Activated naive CD8-positive, alpha-beta T cell treated with anti-CD3 and anti-CD28 coated beads, Interleukin-2, amount 10 ng/mL, durations not matched to agents 7 days and 5 days (primary cell): Measurements from ENCODE around the gene PLEKHA7. TPM values are rescaled to one million over a fixed set of nuclear protein-coding genes. Genes with fewer than 3 reads are reported as not detected.
"Not testable (repeated sequence)": the region's sequence is repeated elsewhere in the genome, so short reads cannot be mapped to it uniquely, and the experiment has no call there.

ENCODE experiments used
- ATAC-seq: fragments of 150-1000 bp; cut with Tn5 transposase; one replicate; pipeline ENCODE4 v1.10.0; 2021; ENCODE audit warnings: low read depth, moderate library complexity
- POLR2A ChIA-PET: fragments of 350-600 bp; sonication (Branson Sonifier 250); formaldehyde crosslinking; loops from one replicate; lab custom pipeline; 2021; ENCODE audit warnings: antibody characterized with exemption; lab: Charles Lee
- DNase-seq: peaks from one replicate; pipeline ENCODE4 v3.0.0; 2021
- H3K27ac Mint-ChIP-seq: one replicate; pipeline ENCODE4 v1.8.0; 2022; ENCODE audit warnings: mild to moderate bottlenecking, mixed read lengths
- H3K27me3 Mint-ChIP-seq: one replicate; pipeline ENCODE4 v1.8.0; 2022; ENCODE audit warnings: mild to moderate bottlenecking, moderate library complexity, mixed read lengths
- H3K36me3 Mint-ChIP-seq: one replicate; pipeline ENCODE4 v1.8.0; 2021; ENCODE audit warnings: mild to moderate bottlenecking, mixed read lengths
- H3K4me1 Mint-ChIP-seq: one replicate; pipeline ENCODE4 v1.8.0; 2021; ENCODE audit warnings: mixed read lengths
- H3K4me3 Mint-ChIP-seq: one replicate; pipeline ENCODE4 v1.8.0; 2022; ENCODE audit warnings: mild to moderate bottlenecking, moderate library complexity, mixed read lengths
- H3K9me3 Mint-ChIP-seq: one replicate; pipeline ENCODE4 v1.8.0; 2021; ENCODE audit warnings: mixed read lengths
- total RNA-seq, 2 experiments: library from RNA; stranded (reverse); gene quantifications; one replicate each; pipeline ENCODE4 v1.2.3, GENCODE V29; 2021

Gene PLEKHA7
- total RNA-seq, 2 experiments from 2014 or later, result 1.2 to 2.0 TPM

DNA sequence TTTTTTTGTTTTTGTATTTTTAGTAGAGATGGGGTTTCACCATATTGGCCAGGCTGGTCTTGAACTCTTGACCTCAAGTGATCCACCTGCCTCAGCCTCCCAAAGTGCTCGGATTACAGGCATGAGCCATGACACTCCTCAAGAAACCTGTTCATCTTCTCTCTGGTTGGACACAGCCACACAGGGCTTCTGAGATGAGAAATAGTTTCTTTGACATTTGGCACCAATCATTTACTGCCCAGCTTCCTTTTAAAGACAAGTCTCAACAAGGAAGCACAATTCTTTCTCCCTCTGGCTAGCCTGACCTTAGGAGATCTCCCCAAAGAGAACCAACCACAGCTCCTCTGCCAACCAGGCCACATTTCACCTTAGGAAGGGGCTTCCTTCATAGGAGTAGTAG is 14.0 kb downstream of the PLEKHA7 start:
- H3K36me3 Mint-ChIP-seq, H3K9me3 Mint-ChIP-seq, H3K4me1 Mint-ChIP-seq, DNase-seq, ATAC-seq, H3K27me3 Mint-ChIP-seq, H3K27ac Mint-ChIP-seq, POLR2A ChIA-PET, H3K4me3 Mint-ChIP-seq: not testable (repeated sequence)

DNA sequence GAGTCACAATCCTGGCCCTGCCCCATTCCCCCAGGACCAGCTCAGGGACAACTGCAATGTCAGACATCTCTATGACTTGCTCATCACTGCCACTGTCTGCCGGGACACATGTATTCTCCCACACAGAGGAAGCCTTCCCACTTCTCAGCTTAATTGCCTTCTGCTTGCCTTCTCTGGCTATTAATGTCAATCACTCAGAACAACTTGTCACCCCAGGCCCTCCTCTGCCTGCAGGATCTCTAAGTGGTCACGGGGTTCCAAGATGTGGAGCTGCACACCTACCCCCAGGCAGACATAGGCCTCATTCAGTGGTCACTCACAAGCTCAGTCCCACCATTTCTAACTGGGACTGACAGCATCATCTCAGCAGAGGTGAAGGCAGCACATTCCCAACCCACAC is 15.1 kb downstream of the PLEKHA7 start:
- DNase-seq, result no peak
- no peaks in the 10 kb centered on the region for H3K36me3 Mint-ChIP-seq
- no peak overlapping the region for H3K4me3 Mint-ChIP-seq
- ATAC-seq, result no peak
- peaks cover 2% of the 10 kb centered on the region for H3K27me3 Mint-ChIP-seq
- no peaks in the 10 kb centered on the region for H3K4me1 Mint-ChIP-seq
- POLR2A ChIA-PET, result no interaction called here
- H3K9me3 Mint-ChIP-seq, result no peaks in the 10 kb centered on the region
- no peak overlapping the region for H3K27ac Mint-ChIP-seq

DNA sequence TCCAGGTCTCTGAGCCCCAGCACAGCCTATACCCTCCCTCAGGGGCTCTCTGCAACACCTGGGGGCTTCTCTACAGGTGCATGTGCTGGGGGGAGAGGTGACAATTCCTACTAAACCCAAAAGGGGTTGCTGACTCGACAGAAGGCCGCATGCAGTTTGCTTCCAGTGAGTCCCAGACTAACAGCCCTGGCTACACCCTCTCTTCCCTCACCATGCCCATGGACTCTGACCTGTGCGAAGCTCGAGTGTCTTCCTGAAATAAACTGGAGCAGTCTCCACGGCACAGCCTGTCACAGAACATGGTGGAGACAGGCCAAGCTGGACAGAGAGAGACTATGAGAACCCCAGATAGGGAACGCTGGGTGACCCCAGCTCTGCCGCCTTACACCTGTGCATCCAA is 16.6 kb downstream of the PLEKHA7 start:
- no peaks in the 10 kb centered on the region for H3K36me3 Mint-ChIP-seq
- H3K27ac Mint-ChIP-seq, result no peak overlapping the region
- ATAC-seq (no peak), DNase-seq (no peak)
- H3K4me1 Mint-ChIP-seq, result no peaks in the 10 kb centered on the region
- POLR2A ChIA-PET, result no interaction called here
- H3K9me3 Mint-ChIP-seq, result no peaks in the 10 kb centered on the region
- H3K4me3 Mint-ChIP-seq, result no peak overlapping the region
- H3K27me3 Mint-ChIP-seq, result peaks cover 2% of the 10 kb centered on the region

DNA sequence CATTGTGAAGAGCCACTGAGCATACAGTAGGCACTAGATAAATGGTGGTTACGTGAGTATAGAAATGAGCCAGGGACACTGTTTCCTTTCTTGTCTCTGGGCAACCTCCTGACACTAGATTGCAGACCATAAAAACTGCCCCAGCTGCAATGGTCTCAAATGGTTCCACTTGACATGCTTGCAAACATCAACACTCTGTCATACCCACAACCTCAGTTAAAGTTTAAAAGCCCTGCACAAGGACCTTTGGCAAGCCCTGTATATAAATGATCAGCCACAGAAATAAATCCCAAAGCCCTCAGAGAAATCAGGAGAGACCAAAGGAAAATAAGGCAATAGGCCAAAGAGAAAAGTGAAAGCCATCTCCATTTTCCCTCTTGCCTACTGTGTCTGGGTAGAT is 20.7 kb downstream of the PLEKHA7 start:
- DNase-seq (no peak), ATAC-seq (no peak)
- no peaks in the 10 kb centered on the region for H3K9me3 Mint-ChIP-seq
- H3K4me3 Mint-ChIP-seq, result no peak overlapping the region
- peaks cover 2% of the 10 kb centered on the region for H3K4me1 Mint-ChIP-seq
- POLR2A ChIA-PET, result no interaction called here
- H3K27ac Mint-ChIP-seq, result no peak overlapping the region
- peaks cover 2% of the 10 kb centered on the region for H3K27me3 Mint-ChIP-seq
- no peaks in the 10 kb centered on the region for H3K36me3 Mint-ChIP-seq

DNA sequence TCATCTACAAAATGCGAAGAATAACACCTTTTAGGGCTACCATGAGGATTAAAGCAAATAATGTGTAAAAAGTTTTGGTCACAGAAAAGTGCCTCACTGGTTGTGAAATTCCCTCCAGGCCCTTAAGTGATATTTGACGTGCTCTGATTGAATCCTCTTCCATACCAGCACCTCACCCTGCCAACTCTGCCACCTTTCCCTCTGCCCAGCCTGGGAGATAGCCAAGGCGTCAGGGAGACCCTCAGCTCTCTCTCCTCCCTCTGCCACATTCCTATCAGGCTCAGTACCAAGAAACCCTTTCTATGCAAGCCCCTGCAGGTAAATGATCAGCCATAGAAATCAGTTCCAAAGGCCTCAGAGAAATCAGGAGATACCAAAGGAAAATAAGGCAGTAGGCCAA is 21.4 kb downstream of the PLEKHA7 start:
- peaks cover 3% of the 10 kb centered on the region for H3K4me1 Mint-ChIP-seq
- no peak overlapping the region for H3K27ac Mint-ChIP-seq
- H3K27me3 Mint-ChIP-seq, result peaks cover 2% of the 10 kb centered on the region
- ATAC-seq, result no peak
- no peak overlapping the region for H3K4me3 Mint-ChIP-seq
- no peaks in the 10 kb centered on the region for H3K36me3 Mint-ChIP-seq
- H3K9me3 Mint-ChIP-seq, result no peaks in the 10 kb centered on the region
- POLR2A ChIA-PET, result no interaction called here
- DNase-seq, result no peak

DNA sequence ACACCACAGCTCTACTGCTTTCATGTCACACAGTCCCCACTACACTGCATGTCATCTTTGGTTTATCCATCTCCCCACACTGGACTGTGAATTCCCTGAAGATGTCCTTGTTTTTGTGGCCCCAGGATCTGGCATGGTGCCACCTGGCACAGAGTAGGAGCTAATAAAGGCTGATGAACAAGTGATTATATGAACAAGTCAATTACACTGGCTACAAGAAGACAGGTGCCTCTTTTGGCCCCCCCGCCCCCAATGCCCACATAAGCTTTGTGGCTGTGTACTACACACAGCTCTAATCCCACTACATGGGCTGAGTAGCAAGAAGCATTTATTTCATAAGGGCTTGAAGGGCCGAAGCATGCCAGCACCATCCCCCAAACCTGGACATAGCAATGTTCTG is 24.7 kb downstream of the PLEKHA7 start:
- no peaks in the 10 kb centered on the region for H3K36me3 Mint-ChIP-seq
- no peak overlapping the region for H3K27ac Mint-ChIP-seq
- H3K27me3 Mint-ChIP-seq, result no peaks in the 10 kb centered on the region
- peaks cover 22% of the 10 kb centered on the region for H3K4me1 Mint-ChIP-seq
- ATAC-seq (no peak), DNase-seq (no peak)
- POLR2A ChIA-PET, result no interaction called here
- H3K4me3 Mint-ChIP-seq, result no peak overlapping the region
- H3K9me3 Mint-ChIP-seq, result no peaks in the 10 kb centered on the region

DNA sequence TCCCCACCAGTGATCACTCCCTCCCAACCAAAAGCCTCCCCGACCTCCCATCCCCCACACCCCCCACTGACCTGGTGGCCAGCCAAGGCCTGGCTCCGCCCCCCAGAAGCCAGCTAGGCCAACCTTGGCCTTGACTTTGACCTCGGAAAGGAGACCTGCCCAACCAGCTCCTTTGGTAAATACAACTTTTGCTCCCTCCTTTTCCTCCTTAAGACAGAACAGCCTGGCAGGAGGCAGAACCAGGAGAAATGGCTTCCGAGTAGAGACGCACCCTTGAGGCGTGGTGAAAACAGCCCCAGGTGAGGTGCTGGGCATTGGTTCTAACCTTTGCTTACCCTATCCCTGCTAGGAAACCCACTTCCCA is 27.0 kb downstream of the PLEKHA7 start:
- peak overlapping the region; percentile 34 for H3K4me3 Mint-ChIP-seq
- H3K27me3 Mint-ChIP-seq, result no peaks in the 10 kb centered on the region
- DNase-seq (no peak), ATAC-seq (no peak)
- peak overlapping the region; percentile 81 for H3K27ac Mint-ChIP-seq
- no peaks in the 10 kb centered on the region for H3K9me3 Mint-ChIP-seq
- no peaks in the 10 kb centered on the region for H3K36me3 Mint-ChIP-seq
- H3K4me1 Mint-ChIP-seq, result peaks cover 22% of the 10 kb centered on the region
- POLR2A ChIA-PET, result interaction anchor here (1.1 kb wide), 1 partner anchor 90 kb away, joined by 5 read pairs; the partner anchor contains the start of gene RPS13

DNA sequence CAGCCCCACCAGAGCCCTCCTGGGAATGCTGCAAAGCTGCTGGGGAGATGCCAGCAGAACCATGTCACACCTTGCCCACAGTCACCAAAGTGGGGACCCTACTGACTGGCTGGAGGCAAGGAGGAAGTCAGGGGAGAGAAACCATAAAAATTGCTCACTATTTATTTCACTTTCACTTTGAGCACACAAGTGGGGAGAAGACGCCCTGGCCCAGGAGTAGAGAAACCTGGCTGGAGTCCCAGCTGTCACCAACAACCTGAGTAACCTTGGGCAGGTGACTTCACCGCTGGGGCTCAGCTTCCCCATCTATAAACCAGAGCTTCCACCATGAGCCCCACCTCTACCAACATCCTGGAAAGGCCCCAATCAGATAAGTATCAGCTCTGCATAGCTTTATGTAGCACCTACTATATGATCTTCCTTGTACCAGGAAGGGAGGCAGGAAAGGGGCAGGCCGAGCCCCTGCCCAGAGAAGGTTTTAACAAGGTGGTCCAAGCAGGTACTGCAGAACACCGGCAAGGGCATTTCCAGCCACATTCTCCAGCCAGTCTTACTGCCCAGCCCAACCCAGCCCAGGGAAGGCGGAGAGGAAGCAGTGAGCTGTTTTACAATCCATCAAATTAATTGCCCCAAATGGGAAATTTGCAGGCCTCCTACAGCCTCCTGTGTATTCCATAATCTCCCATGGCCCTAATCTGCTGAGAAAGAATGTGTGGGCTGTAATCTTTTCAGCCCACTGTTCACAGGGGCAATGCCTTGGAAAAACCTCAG is 27.6 kb downstream of the PLEKHA7 start:
- no peaks in the 10 kb centered on the region for H3K27me3 Mint-ChIP-seq
- peaks cover 22% of the 10 kb centered on the region for H3K4me1 Mint-ChIP-seq
- POLR2A ChIA-PET, result interaction anchor here (1.1 kb wide), 1 partner anchor 91 kb away, joined by 5 read pairs; the partner anchor contains the start of gene RPS13
- peak; percentile 58 for DNase-seq
- peak overlapping the region; percentile 81 for H3K27ac Mint-ChIP-seq
- peak overlapping the region; percentile 73 for H3K4me3 Mint-ChIP-seq
- no peaks in the 10 kb centered on the region for H3K9me3 Mint-ChIP-seq
- H3K36me3 Mint-ChIP-seq, result no peaks in the 10 kb centered on the region
- ATAC-seq, result peak; percentile 93

DNA sequence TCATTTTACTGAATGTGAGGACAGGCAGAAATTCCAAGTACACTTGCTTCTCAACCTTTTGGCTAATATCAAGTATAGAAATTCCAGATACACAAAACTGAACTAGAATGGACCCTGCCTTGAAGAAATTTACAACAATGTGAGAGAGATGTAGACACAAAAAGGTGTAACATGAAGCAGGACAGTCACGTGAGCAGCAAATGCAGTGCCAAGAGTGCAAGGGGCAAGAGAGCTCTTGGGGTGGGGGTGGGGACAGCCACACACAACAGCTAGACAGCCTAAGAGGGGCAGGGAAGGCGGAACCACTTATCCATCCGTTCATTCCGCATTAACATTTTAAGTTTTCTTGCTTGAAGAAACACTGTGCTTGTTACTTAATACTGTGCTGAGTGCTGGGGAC is 28.9 kb downstream of the PLEKHA7 start:
- Mint-ChIP-seq H3K27me3 (no peaks in the 10 kb centered on the region), H3K9me3 (no peaks in the 10 kb centered on the region), H3K4me3 (no peak overlapping the region), H3K4me1 (peaks cover 22% of the 10 kb centered on the region), H3K36me3 (no peaks in the 10 kb centered on the region), H3K27ac (no peak overlapping the region)
- DNase-seq, result no peak
- POLR2A ChIA-PET, result no interaction called here
- no peak for ATAC-seq

DNA sequence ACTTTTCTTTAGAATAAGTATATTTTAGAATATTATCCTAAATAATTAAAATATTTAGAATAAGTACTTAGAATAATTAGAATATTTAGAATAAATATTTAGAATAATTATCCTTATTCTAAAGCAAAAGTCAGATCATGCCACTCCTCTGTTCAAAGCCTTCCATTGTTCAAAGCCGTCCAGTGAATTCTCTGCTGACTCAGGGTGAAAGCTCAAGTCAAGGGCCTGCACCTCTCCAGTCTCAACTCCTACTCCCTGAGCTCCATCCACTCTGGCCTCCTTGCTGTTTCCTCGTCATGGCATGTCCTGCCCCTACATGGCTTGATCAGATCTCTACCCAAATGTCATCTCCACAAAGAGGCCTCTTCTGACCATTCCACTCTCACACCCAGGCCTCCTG is 30.0 kb downstream of the PLEKHA7 start:
- Mint-ChIP-seq H3K27me3 (no peaks in the 10 kb centered on the region), H3K36me3 (no peaks in the 10 kb centered on the region), H3K27ac (no peak overlapping the region), H3K9me3 (no peaks in the 10 kb centered on the region), H3K4me1 (peaks cover 20% of the 10 kb centered on the region), H3K4me3 (no peak overlapping the region)
- ATAC-seq (no peak), DNase-seq (no peak)
- POLR2A ChIA-PET, result interaction anchor here (0.6 kb wide), 1 partner anchor 93 kb away, joined by 3 read pairs; the partner anchor contains the start of gene RPS13

DNA sequence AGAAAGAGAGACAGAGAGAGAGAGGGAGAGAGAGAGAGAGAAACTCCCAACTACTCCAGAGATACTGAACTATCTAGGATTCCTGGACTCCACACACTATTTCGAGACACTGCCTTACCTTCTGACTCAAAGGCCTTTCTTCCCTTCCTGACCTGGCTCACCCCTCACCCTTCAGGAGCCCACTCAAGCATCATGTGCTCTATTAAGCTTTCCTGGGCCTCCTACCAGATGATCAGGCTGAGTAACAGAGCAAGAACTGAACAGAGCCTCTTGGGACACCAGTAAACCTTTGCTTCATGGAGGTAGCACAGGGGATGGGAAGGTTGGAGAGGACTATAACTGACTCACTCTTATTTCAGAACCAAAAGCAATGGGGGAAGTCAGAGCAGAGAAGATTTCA is 31.4 kb downstream of the PLEKHA7 start:
- Mint-ChIP-seq H3K4me1 (peaks cover 18% of the 10 kb centered on the region), H3K27me3 (peaks cover 1% of the 10 kb centered on the region), H3K9me3 (no peaks in the 10 kb centered on the region), H3K36me3 (no peaks in the 10 kb centered on the region), H3K27ac (no peak overlapping the region), H3K4me3 (no peak overlapping the region)
- no peak for DNase-seq
- POLR2A ChIA-PET, result no interaction called here
- no peak for ATAC-seq

DNA sequence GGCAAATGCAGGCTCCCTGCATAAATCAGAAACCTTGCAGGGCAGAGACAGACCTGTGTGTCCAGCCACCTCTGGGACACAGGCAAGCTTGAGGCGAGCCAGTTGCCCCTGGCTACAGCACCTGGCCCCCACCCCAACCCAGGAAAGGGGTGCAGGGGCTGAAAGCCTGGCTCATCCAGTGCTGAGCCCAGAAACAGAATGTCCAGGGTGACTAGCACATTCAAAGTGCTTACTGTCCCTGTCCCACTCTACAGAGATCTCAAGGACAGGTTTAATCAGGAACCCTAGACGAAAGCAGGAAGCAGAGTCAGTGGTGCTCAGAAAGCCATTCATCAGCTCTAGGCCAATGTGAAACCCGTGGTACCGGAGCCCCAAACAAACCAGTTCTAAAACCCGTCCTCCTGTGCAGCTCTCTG is 31.9 kb downstream of the PLEKHA7 start:
- no peaks in the 10 kb centered on the region for H3K36me3 Mint-ChIP-seq
- no peak for ATAC-seq
- no peak for DNase-seq
- H3K4me1 Mint-ChIP-seq, result peaks cover 13% of the 10 kb centered on the region
- no peak overlapping the region for H3K4me3 Mint-ChIP-seq
- no peak overlapping the region for H3K27ac Mint-ChIP-seq
- POLR2A ChIA-PET, result no interaction called here
- H3K9me3 Mint-ChIP-seq, result no peaks in the 10 kb centered on the region
- H3K27me3 Mint-ChIP-seq, result peaks cover 6% of the 10 kb centered on the region

DNA sequence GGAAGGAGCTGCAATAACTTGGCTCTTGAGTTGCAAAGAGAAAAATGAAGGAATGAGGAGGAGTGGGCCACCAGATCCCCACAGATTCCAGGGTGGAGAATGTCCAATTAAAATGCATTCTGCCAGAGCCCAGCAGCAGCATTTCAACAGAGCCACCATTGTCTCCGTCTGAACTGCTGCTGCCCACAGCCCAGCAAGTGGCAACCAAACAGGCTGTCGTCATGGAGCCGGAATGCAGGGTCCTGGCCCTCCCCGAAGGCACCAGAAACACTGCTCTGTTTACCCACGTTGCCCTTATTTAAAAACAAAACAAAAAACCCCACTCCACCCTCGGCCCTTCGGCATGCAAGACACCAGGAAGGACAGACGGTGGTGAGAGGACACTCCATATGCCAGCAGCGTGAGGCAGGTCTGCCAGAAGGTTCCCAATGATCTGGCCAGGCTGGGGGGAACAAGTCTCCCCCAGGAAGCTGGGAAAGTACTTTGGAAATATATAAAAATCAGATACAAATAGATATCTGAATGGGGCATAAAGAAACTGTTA is 32.5 kb downstream of the PLEKHA7 start:
- Mint-ChIP-seq H3K36me3 (no peaks in the 10 kb centered on the region), H3K4me3 (no peak overlapping the region), H3K9me3 (no peaks in the 10 kb centered on the region), H3K4me1 (peaks cover 11% of the 10 kb centered on the region), H3K27me3 (peaks cover 11% of the 10 kb centered on the region), H3K27ac (no peak overlapping the region)
- DNase-seq (no peak), ATAC-seq (no peak)
- POLR2A ChIA-PET, result no interaction called here
